HG02798 (cell line): Measurements from ENCODE around the gene GTPBP1.

Experiments
- ATAC-seq: cut with Tn5 transposase; IDR thresholded peaks from one replicate; pipeline ENCODE4 v1.9.1; 2021; ENCODE audit warnings: mild to moderate bottlenecking; ENCODE audit not compliant: unreplicated experiment, poor library complexity

GTPBP1 gene

GRCh38 chr22:38700789-38701628 is 4.7 kb upstream of the GTPBP1 start, which contains the start of gene JOSD1:
TSS of gene JOSD1 (minus strand) at chr22:38700943. CDS start at chr22:38699987, 956 bp downstream.
- ATAC-seq, result peak; percentile 46

GRCh38 chr22:38704654-38705234 is 1.0 kb upstream of the GTPBP1 start:
- ATAC-seq, result no peak

GRCh38 chr22:38706101-38706900 is 557 bp downstream of the GTPBP1 start:
- peak; percentile 2 for ATAC-seq

- no peak for ATAC-seq
Measured at GRCh38 chr22:38706901-38707195, 1.1 kb downstream of the GTPBP1 start.

GRCh38 chr22:38707346-38707745 is 1.6 kb downstream of the GTPBP1 start:
- no peak for ATAC-seq

GRCh38 chr22:38707984-38708383 is 2.2 kb downstream of the GTPBP1 start:
- no peak for ATAC-seq

- ATAC-seq, result no peak
Measured at GRCh38 chr22:38709306-38709705, 3.6 kb downstream of the GTPBP1 start.

GRCh38 chr22:38710351-38710750 is 4.6 kb downstream of the GTPBP1 start:
- ATAC-seq, result no peak

GRCh38 chr22:38710866-38711265 is 5.1 kb downstream of the GTPBP1 start:
- ATAC-seq, result no peak

GRCh38 chr22:38712486-38713207 is 6.9 kb downstream of the GTPBP1 start:
- no peak for ATAC-seq

- ATAC-seq, result no peak
Measured at GRCh38 chr22:38713921-38714320, 8.2 kb downstream of the GTPBP1 start.

GRCh38 chr22:38715176-38715764 is 9.5 kb downstream of the GTPBP1 start:
- no peak for ATAC-seq

GRCh38 chr22:38715852-38716251 is 10.1 kb downstream of the GTPBP1 start:
- ATAC-seq, result no peak

GRCh38 chr22:38716271-38716670 is 10.5 kb downstream of the GTPBP1 start:
- no peak for ATAC-seq

- no peak for ATAC-seq
Measured at GRCh38 chr22:38716826-38717225, 11.1 kb downstream of the GTPBP1 start.

- ATAC-seq, result no peak
Measured at GRCh38 chr22:38717244-38717643, 11.5 kb downstream of the GTPBP1 start.

GRCh38 chr22:38718414-38718813 is 12.7 kb downstream of the GTPBP1 start:
- no peak for ATAC-seq

- ATAC-seq, result no peak
Measured at GRCh38 chr22:38719196-38719595, 13.5 kb downstream of the GTPBP1 start.

GRCh38 chr22:38720350-38720749 is 14.6 kb downstream of the GTPBP1 start:
- ATAC-seq, result no peak

- no peak for ATAC-seq
Measured at GRCh38 chr22:38721551-38721950, 15.8 kb downstream of the GTPBP1 start.
